GM18519 (cell line): Measurements from ENCODE around the gene DOK5.

ENCODE experiments used
- ATAC-seq: cut with Tn5 transposase; IDR thresholded peaks from one replicate; pipeline ENCODE4 v1.9.1; 2021; ENCODE audit warnings: mild to moderate bottlenecking, moderate library complexity; ENCODE audit not compliant: unreplicated experiment, low FRiP score

DOK5 gene

DNA sequence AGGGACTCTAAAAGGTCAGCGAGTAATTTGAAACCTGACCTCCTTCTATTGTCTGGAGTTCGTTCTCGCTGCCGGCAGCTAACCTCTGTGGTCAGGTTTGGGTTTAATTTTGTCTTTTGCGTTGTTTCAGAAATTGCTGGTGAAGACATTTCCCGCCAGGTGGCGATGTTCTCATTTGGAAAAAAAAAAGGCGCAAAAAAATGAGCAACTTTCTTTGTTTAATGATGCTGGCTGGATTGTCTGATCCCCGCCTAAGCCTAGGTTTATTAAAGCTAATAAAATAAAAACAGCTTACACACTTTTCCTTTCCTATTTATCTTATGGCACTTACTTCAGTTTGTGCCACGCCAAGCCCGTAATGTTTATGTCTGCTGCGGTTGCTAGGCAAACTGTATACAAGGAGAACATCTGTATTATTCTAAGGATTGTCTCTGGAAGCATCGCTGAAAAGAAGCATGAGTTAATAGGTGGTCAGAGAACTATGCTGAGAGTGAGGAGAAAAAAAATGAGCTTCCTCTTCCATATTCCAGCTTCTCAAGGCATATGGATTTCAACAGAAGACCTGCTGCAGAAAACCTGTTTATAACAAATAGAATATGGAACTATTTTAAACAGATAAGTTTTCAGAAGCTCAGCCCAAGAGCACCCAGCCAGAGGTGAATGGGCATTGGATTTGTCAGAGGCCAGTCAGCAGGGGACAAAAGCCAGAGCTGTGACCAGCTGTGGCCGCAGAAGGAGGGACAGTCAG lies 205.7 kb downstream of the DOK5 start:
- ATAC-seq: no peak

DNA sequence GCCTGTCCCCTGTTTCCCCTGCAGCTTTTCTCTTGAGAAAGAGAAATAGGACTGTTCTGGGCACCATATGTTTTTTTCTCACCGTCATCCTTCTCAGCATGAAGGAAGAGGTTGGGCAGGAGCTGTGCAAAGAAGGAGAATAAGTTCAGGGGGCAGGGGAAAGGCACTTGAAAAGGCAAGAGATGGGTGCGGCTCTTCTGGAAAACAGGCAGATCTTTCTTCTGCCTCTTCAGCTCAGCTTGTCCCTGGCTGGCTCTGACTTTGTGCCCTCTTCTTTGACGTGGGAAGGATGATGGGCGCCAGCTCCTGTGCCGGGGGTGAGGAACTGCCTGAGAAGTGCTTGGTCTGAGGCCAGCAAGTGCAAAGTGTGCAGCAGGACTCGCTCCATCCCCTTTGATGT lies 206.5 kb downstream of the DOK5 start:
- no peak for ATAC-seq

DNA sequence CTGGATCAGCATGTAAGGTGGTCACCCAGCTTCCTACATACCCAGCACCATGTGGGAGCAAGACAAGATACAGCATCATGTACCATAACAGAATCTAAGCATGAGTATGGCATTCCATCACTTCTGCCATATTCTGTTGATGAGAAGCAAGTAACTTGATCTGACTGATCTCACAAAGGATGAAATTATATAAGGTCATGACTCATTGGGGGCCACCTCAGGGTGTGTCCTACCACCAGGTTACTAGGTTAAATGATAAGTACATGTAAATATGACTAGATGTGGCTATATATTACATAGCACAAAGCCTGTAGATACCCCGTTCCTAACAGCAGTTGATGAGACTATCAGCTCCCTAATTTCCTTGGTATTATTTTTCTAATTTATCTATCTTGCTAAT lies 213.1 kb downstream of the DOK5 start:
- ATAC-seq: no peak

DNA sequence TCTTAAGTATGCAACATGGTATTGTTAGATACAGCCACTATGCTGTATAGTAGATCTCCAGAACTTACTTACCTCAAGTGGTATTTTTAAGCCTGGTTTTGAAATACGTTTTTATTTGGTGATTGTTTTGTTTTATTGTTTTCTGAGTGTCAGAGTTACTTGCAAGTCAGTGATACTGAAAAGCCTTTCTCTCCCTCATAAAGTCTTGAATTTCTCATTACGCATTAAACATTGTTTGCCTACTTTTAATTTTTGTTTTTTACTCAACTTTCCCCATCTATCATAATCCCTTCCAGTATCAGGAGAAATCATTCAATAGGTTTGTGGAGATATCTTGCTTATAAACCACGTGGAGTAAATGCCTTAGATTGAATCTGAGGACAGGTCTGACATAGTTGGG lies 214.9 kb downstream of the DOK5 start:
- ATAC-seq: no peak

DNA sequence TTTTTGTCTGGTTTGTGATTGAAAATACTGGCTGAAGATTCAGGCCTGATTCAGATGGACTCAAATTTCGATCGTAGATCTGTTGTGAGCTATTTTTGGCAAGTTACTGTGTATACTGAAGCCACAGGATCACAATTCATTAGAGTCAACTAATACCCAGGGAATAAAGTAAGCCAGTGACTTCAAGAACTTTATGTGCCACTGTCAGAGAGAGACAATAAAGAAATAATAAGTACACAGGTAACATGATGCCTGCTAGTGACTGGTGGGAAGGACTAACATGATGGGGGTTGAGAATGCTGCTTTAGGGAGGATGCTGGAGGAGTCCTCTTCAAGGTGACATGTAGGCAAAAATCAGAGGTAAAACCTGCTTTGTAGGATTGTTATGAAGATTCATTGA lies 215.9 kb downstream of the DOK5 start:
- ATAC-seq: no peak

DNA sequence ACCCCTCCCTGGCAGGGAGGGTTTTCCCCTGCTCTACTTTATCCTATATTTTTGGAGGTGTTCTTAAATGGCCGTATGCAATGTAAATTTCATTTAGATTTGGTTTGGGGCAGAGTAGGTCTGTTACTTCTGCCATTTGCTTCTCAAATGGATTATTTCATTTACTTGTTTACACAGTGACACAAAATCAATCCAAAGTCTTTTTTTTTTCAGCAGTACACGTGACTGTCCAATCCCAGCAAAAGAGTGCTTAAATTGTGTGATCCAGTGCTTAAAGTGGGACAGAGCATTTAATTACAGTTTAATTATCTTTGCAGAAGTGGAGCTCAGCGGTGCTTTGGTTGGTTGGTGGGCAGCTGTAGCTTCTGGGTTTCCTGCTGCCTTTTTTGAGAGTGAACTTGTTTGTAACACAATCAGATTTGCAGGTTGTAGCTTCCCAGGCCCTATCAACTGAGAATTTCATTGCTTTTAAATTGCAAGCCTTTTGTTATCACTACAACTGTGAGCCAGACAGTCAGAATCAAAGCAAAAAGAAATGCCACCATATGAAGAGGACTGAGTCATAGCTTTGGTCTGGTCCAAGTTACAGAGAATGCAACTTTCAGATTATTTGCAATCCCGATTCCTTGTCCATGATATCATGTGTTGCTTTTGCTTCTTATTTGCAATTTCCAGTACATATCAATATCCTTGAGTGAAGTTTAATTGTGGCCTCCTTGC lies 216.9 kb downstream of the DOK5 start:
- ATAC-seq: no peak

DNA sequence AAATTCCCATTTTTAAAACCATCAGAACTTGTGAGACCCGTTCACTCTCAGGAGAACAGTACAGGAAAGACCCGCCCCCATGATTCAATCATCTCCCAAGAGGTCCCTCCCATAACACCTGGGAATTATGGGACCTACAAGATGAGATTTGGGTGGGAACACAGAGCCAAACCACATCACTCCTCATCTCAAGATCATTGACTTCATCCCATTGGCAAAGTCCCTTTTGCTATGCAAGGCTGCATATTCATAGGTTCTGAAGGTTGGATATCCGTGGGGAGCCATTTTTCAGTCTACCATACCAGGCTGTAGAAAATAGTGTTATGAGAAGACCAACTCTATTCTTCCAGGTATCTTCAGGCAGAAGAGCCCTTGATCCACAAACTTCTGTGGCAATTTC lies 219.1 kb downstream of the DOK5 start:
- ATAC-seq: no peak

DNA sequence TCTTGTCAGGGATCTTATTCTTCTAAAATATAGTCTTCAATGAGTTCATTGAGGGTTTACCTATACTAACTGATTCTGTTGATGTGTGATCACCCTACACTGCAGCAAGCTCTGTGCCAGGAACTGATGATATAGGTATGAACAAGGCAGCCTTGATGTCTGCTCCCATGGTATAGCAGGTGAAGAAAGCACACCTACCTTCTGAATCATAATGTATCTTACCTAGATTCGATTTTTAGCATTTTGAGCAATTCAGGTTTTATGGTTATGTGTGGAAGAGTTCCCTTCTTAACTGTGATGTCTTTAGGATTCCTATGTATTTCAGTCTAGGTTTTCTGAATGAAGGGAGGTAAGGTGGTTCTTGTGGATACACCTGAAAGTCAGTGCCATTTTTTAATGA lies 223.0 kb downstream of the DOK5 start:
- no peak for ATAC-seq
